GM18508 (cell line): ENCODE measurements around the gene MRM2.

ENCODE experiments used
- ATAC-seq: cut with Tn5 transposase; IDR thresholded peaks from one replicate; pipeline ENCODE4 v1.9.1; 2021; ENCODE audit warnings: moderate number of reproducible peaks; ENCODE audit not compliant: insufficient read depth, unreplicated experiment

MRM2 gene

GRCh38 chr7:2249744-2250323, 7.8 kb upstream of the MRM2 start:
- ATAC-seq, result no peak

GRCh38 chr7:2248984-2249694, 7.1 kb upstream of the MRM2 start:
- no peak for ATAC-seq

DNA sequence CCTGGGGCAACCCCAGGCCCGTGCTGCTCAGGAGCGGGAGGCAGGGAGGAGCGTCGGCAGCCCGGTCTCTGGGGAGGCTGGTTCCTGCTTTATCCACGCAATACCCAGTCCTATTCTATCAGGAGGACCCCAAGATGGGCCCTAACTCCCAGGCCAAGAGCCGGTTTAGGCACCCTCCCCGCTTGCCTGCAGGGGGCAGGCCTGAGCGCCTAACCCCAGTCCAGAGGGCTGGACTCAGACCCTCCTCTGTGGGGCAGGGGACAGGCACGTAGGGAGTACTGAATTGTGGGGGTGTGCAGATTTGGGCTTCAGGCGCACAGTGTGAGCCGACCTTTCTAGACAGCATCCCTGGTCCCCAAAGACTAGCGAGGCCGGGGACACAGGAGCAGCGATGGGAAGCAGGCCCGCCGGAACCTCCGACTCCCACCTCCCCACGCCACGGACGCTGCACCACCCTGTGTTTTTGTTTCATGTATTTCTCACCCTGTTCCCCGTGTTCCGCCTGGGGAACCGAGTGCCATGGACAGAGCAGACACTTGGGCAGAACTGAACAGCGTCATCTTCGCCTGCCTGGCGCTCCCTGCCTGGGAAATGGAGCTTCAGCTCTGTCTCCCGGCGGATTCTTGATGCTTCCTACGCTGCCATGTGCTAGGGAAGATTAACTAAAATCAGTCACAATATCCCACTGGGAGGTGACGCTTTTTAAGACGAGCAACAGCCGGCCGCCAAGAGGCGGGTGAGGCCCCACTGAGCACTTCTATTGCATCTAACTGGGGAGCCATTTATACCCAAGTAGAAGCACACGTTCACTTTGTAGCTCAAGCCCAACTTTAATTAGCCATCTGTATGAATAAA, 5.4 kb upstream of the MRM2 start:
- ATAC-seq, result no peak

GRCh38 chr7:2245883-2246675, 4.1 kb upstream of the MRM2 start:
- ATAC-seq, result no peak

DNA sequence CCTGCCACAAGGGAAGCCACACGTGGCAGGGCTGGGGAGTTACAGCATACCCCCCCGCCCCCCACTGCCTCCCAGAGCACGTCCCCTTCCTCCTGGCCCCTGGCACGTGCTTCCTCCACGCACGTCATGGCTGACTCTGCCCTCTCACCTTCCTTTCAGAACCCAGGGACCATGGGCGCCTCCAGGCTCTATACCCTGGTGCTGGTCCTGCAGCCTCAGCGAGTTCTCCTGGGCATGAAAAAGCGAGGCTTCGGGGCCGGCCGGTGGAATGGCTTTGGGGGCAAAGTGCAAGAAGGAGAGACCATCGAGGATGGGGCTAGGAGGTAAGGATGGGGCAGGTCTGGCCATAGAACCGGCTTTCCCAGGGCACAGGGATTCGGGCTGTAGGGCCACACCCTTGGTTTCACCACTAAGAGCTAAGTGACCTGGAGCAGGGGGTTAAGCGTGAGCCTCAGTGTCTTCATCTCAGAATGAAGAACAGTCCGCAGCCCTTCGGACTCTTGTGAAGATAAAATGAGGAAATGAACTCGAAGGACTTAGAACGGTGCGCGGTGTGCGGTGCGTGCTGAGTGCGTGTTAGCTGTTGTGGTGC, 2.5 kb upstream of the MRM2 start:
- ATAC-seq, result no peak

GRCh38 chr7:2243458-2243857, 1.5 kb upstream of the MRM2 start:
- no peak for ATAC-seq

GRCh38 chr7:2242541-2243429, 780 bp upstream of the MRM2 start:
- ATAC-seq, result no peak

- no peak for ATAC-seq
Observed at GRCh38 chr7:2239242-2239641, 2.8 kb downstream of the MRM2 start.

DNA sequence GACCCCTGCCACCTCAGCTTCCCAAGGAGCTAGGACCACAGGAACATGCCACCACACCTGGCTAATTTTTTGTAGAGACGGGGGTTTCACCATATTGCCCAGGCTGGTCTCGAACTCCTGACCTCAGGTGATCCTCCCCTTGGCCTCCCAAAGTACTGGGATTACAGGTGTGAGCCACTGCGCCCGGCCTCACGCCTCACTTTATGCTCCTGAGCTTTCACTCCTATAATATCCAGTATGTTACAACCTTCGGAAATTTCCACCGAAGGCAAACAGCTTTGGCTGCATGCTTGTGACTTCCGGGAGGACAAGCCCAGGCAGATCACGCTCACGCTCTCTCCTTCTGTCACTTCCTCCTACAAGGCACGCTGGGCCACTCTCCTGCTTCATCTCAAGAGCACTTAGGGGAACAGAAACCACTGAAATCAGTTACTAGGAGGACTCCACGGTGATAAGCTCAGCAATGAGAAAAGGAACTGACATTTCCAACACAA, 4.8 kb downstream of the MRM2 start:
- ATAC-seq, result peak; percentile 72

GRCh38 chr7:2233926-2234325, 8.1 kb downstream of the MRM2 start:
- no peak for ATAC-seq

GRCh38 chr7:2232766-2233520, 9.1 kb downstream of the MRM2 start, which contains the start of gene MAD1L1:
MAD1L1 (minus strand) TSS chr7:2232945; CDS start chr7:2230133, 2,812 bp downstream.
- ATAC-seq, result no peak

DNA sequence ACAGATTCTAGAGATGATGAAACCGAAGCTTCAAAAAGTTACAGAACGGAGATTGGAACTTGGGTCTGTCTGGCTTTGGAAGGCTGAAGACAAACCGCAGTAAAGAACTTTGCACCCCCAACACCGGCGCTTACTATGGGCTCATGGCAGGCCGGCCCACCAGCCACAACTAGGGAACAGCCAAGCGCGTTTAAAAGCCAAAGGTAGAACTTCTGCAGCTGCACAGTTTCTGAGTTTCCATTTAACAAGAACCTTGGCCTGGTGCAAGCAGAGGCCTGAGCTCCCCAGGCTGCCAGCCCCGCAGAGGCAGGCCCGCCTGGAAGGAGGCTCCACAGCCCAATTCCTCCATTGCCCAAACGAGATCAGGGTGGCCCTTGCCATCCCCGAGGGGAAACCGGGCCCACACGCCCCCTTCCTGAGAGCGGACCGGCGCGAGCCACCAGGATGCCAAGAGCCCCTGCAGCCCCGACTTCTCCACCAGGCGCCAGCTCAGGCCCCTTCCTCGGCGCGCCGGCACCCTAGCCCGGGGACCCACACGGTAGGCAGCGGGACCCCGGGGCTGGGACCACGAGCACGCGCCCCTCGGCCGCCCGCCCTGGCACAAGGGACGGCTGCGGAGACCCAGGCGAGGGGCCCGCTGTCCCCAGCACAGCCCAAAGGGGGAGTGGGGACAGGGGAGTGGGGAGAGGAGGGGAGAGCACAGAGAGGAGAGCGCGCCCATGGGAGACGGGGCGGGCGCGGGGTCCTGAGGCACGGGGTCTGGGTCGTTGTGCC, 9.8 kb downstream of the MRM2 start:
- no peak for ATAC-seq

DNA sequence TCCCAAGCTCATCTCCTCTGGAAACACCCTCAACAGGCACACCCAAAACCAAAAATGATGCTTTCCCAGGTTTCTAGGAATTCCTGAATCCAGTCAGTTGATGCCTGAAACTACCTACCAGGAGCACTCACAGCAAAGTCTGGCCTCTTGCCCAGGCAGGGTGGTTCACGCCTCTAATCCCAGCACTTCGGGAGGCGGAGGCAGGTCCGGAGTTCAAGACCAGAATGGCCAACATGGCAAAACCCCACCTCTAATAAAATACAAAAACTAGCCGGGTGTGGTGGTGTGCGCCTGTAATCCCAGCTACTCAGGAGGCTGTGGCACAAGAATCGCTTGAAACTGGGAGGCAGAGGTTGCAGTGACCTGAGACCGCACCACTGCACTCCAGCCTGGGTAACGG, 11.1 kb downstream of the MRM2 start:
- no peak for ATAC-seq

- ATAC-seq, result no peak
Observed at GRCh38 chr7:2230226-2230625, 11.8 kb downstream of the MRM2 start.

- ATAC-seq, result no peak
Observed at GRCh38 chr7:2229467-2229866, 12.5 kb downstream of the MRM2 start.

GRCh38 chr7:2228921-2229320, 13.1 kb downstream of the MRM2 start:
- no peak for ATAC-seq

DNA sequence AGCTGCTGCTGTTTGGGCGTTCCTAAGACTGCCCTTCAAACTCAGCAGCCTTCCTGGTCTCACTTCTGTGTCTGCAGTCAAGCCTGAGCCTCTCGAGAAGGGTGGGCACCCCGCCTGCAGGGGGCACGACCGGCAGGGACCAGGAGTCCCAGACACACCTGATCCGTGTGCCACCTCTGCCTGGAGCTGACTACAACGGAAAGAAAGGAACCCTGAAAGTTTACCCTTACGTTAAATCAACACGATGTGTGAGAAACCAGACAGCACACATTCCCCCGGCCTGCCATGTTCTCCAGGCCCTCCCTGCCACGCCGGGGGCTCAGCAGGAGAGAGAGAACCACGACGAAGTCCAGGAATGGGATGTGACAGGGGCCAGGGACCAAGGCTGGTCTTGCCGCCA, 14.3 kb downstream of the MRM2 start:
- ATAC-seq, result no peak

- no peak for ATAC-seq
Observed at GRCh38 chr7:2225830-2226229, 16.2 kb downstream of the MRM2 start.
